Neural crest cell (in vitro differentiated cells): ENCODE results near the gene TOGARAM1. TPM values are rescaled to one million over a fixed set of nuclear protein-coding genes. Genes with fewer than 3 reads are reported as not detected.

Source experiments
- DNase-seq: peaks from one replicate; pipeline ENCODE4 v3.0.0; 2021; ENCODE audit warnings: low read depth, mixed read lengths, low spot score
- H3K27ac Mint-ChIP-seq: one replicate; pipeline ENCODE4 v1.8.0; 2021; ENCODE audit warnings: mild to moderate bottlenecking, mixed read lengths; ENCODE audit not compliant: unreplicated experiment
- H3K27me3 Mint-ChIP-seq: 2 replicates; pipeline ENCODE4 v1.8.0; 2021; ENCODE audit warnings: low read depth, mild to moderate bottlenecking, mixed read lengths
- H3K36me3 Mint-ChIP-seq: 2 replicates; pipeline ENCODE4 v1.8.0; 2021; ENCODE audit warnings: low read depth, mild to moderate bottlenecking, mixed read lengths
- H3K4me1 Mint-ChIP-seq: 2 replicates; pipeline ENCODE4 v1.8.0; 2021; ENCODE audit warnings: mixed read lengths
- H3K4me3 Mint-ChIP-seq: one replicate; pipeline ENCODE4 v1.8.0; 2021; ENCODE audit warnings: mild to moderate bottlenecking, mixed read lengths
- H3K9me3 Mint-ChIP-seq: 2 replicates; pipeline ENCODE4 v1.8.0; 2021; ENCODE audit warnings: mixed read lengths
- CTCF ChIP-seq: fragments of 200-600 bp; sonication (generic); conservative IDR thresholded peaks from 2 replicates; pipeline ENCODE4 v1.5.0; 2021; ENCODE audit warnings: antibody characterized with exemption, mild to moderate bottlenecking
- total RNA-seq: library from RNA; stranded (reverse); gene quantifications from 2 replicates; pipeline ENCODE4 v1.2.1, GENCODE V29; 2021

Gene TOGARAM1
- total RNA-seq, 1 donor from 2014 or later: 15.7 TPM

GRCh38 chr14:44970907-44971306 lies 8.9 kb downstream of the TOGARAM1 start:
- Mint-ChIP-seq H3K27ac (no peak overlapping the region), H3K27me3 (no peaks in the 10 kb centered on the region), H3K9me3 (peaks cover 9% of the 10 kb centered on the region), H3K36me3 (peaks cover 52% of the 10 kb centered on the region), H3K4me3 (no peak overlapping the region), H3K4me1 (peaks cover 26% of the 10 kb centered on the region)
- no peak for TF ChIP-seq CTCF
- no peak for DNase-seq

- no peaks in the 10 kb centered on the region for H3K27me3 Mint-ChIP-seq
- DNase-seq: no peak
- no peak overlapping the region for H3K4me3 Mint-ChIP-seq
- no peak overlapping the region for H3K27ac Mint-ChIP-seq
- peaks cover 9% of the 10 kb centered on the region for H3K9me3 Mint-ChIP-seq
- TF ChIP-seq CTCF: no peak
- peaks cover 56% of the 10 kb centered on the region for H3K36me3 Mint-ChIP-seq
- H3K4me1 Mint-ChIP-seq: peaks cover 31% of the 10 kb centered on the region
Measured at GRCh38 chr14:44971459-44971858, 9.5 kb downstream of the TOGARAM1 start.

GRCh38 chr14:44979273-44979672 lies 17.3 kb downstream of the TOGARAM1 start:
- no peak for DNase-seq
- Mint-ChIP-seq H3K9me3 (no peaks in the 10 kb centered on the region), H3K27me3 (no peaks in the 10 kb centered on the region), H3K27ac (no peak overlapping the region), H3K4me3 (no peak overlapping the region), H3K4me1 (peaks cover 6% of the 10 kb centered on the region), H3K36me3 (peaks cover 6% of the 10 kb centered on the region)
- TF ChIP-seq CTCF: no peak

- H3K4me1 Mint-ChIP-seq: peaks cover 6% of the 10 kb centered on the region
- TF ChIP-seq CTCF: no peak
- no peaks in the 10 kb centered on the region for H3K27me3 Mint-ChIP-seq
- peaks cover 4% of the 10 kb centered on the region for H3K36me3 Mint-ChIP-seq
- no peaks in the 10 kb centered on the region for H3K9me3 Mint-ChIP-seq
- H3K4me3 Mint-ChIP-seq: no peak overlapping the region
- DNase-seq: no peak
- no peak overlapping the region for H3K27ac Mint-ChIP-seq
Measured at GRCh38 chr14:44979740-44980356, 17.9 kb downstream of the TOGARAM1 start.

GRCh38 chr14:44981198-44981597 lies 19.2 kb downstream of the TOGARAM1 start:
- no peak for DNase-seq
- Mint-ChIP-seq H3K4me3 (no peak overlapping the region), H3K9me3 (no peaks in the 10 kb centered on the region), H3K27ac (no peak overlapping the region), H3K4me1 (peaks cover 2% of the 10 kb centered on the region), H3K27me3 (no peaks in the 10 kb centered on the region), H3K36me3 (peaks cover 1% of the 10 kb centered on the region)
- no peak for TF ChIP-seq CTCF
